HG02884 (cell line): ENCODE results near the gene SOWAHD.

Experiments used
- ATAC-seq: cut with Tn5 transposase; IDR thresholded peaks from one replicate; pipeline ENCODE4 v1.9.1; 2021; ENCODE audit warnings: mild to moderate bottlenecking, moderate library complexity; ENCODE audit not compliant: unreplicated experiment

Gene SOWAHD

GRCh38 chrX:119809185-119809666 is 50.8 kb downstream of the SOWAHD start:
- no peak for ATAC-seq
